GM23338 (cell line): ENCODE results near the gene POLR2H. TPM values are rescaled to one million over a fixed set of nuclear protein-coding genes. Genes with fewer than 3 reads are reported as not detected.

Source experiments
- ATAC-seq: fragments of 200-7000 bp; cut with Tn5 transposase; 3 replicates; pipeline ENCODE4 v1.9.1; 2020
- DNase-seq: peaks from one replicate; pipeline ENCODE4 v3.0.0-alpha.2; 2015; ENCODE audit warnings: low spot score
- H2AFZ ChIP-seq: fragments of 200-600 bp; sonication (generic); 2 replicates; pipeline ENCODE4 v1.8.0; 2016; ENCODE audit warnings: antibody characterized with exemption, mild to moderate bottlenecking, moderate library complexity
- H3F3A ChIP-seq: fragments of 200-600 bp; sonication (generic); replicated peaks from 2 replicates; pipeline ENCODE4 v1.8.0; 2017; ENCODE audit warnings: antibody characterized with exemption, mixed run types, low read depth
- H3K27ac ChIP-seq: fragments of 200-600 bp; sonication (generic); 2 replicates; pipeline ENCODE4 v1.6.1; 2016; ENCODE audit warnings: low read depth
- H3K27me3 ChIP-seq: fragments of 200-600 bp; sonication (generic); 2 replicates; pipeline ENCODE4 v1.8.0; 2016; ENCODE audit warnings: mild to moderate bottlenecking, mixed run types, moderate library complexity; ENCODE audit not compliant: insufficient read depth
- H3K36me3 ChIP-seq: fragments of 200-600 bp; sonication (generic); 2 replicates; pipeline ENCODE4 v1.8.0; 2016; ENCODE audit warnings: mild to moderate bottlenecking; ENCODE audit not compliant: insufficient read depth
- H3K4me1 ChIP-seq: fragments of 200-600 bp; sonication (generic); 2 replicates; pipeline ENCODE4 v1.8.0; 2016; ENCODE audit warnings: mild to moderate bottlenecking, moderate library complexity; ENCODE audit not compliant: insufficient read depth
- H3K4me2 ChIP-seq: fragments of 200-600 bp; sonication (generic); 2 replicates; pipeline ENCODE4 v1.7.1; 2017; ENCODE audit warnings: mixed run types
- H3K4me3 ChIP-seq: fragments of 200-600 bp; sonication (generic); 2 replicates; pipeline ENCODE4 v1.6.1; 2016; ENCODE audit warnings: mixed run types
- H3K79me2 ChIP-seq: fragments of 200-600 bp; sonication (generic); replicated peaks from 2 replicates; pipeline ENCODE4 v1.8.0; 2017; ENCODE audit warnings: mild to moderate bottlenecking; ENCODE audit not compliant: insufficient read depth
- H3K9me2 ChIP-seq: fragments of 200-600 bp; sonication (generic); 2 replicates; pipeline ENCODE4 v1.8.0; 2017; ENCODE audit not compliant: insufficient read depth
- H4K20me1 ChIP-seq: fragments of 200-600 bp; sonication (generic); replicated peaks from 2 replicates; pipeline ENCODE4 v1.8.0; 2017; ENCODE audit warnings: mild to moderate bottlenecking; ENCODE audit not compliant: insufficient read depth
- H3K27ac Mint-ChIP-seq: 2 replicates; pipeline ENCODE4 v1.8.0; 2020; ENCODE audit warnings: inconsistent platforms, mild to moderate bottlenecking, moderate library complexity, mixed read lengths
- H3K27me3 Mint-ChIP-seq: 3 replicates; pipeline ENCODE4 v1.8.0; 2022; ENCODE audit warnings: low read depth, mild to moderate bottlenecking, moderate library complexity, mixed read lengths, inconsistent platforms; ENCODE audit not compliant: insufficient read depth, poor library complexity
- H3K36me3 Mint-ChIP-seq: 3 replicates; pipeline ENCODE4 v1.8.0; 2021; ENCODE audit warnings: low read depth, mild to moderate bottlenecking, inconsistent platforms, moderate library complexity, mixed read lengths
- H3K4me1 Mint-ChIP-seq: 3 replicates; pipeline ENCODE4 v1.8.0; 2020; ENCODE audit warnings: mild to moderate bottlenecking, inconsistent platforms, mixed read lengths
- H3K4me3 Mint-ChIP-seq: 3 replicates; pipeline ENCODE4 v1.8.0; 2021; ENCODE audit warnings: moderate library complexity, mild to moderate bottlenecking, inconsistent platforms, mixed read lengths
- H3K9me3 Mint-ChIP-seq: 3 replicates; pipeline ENCODE4 v1.8.0; 2020; ENCODE audit warnings: moderate library complexity, mild to moderate bottlenecking, inconsistent platforms, mixed read lengths
- CREB1 ChIP-seq: fragments of 250-450 bp; sonication (Bioruptor Pico); IDR thresholded peaks from 2 replicates; pipeline ENCODE4 v1.5.0; 2020; ENCODE audit warnings: low read depth, mild to moderate bottlenecking, moderate library complexity
- CTCF ChIP-seq, 2 experiments: fragments of 200-600 bp in 1 of 2; sonication (generic) in 1 of 2; conservative IDR thresholded peaks; 2 replicates each; pipeline versions ENCODE4 v1.5.1 to v1.6.1; 2016 to 2017; ENCODE audit warnings: antibody characterized with exemption in 2 of 2, low read depth in 2 of 2, mild to moderate bottlenecking in 2 of 2, moderate library complexity in 1 of 2
- EZH2 ChIP-seq: fragments of 200-600 bp; sonication (generic); IDR thresholded peaks from one replicate; pipeline ENCODE4 v1.8.0; 2017; ENCODE audit warnings: antibody characterized with exemption, mild to moderate bottlenecking, low read depth; ENCODE audit not compliant: unreplicated experiment
- EZH2phosphoT487 ChIP-seq: fragments of 200-600 bp; sonication (generic); IDR thresholded peaks from one replicate; pipeline ENCODE4 v1.8.1; 2018; ENCODE audit warnings: antibody characterized with exemption; ENCODE audit not compliant: unreplicated experiment
- JUNB ChIP-seq: IDR thresholded peaks from one replicate; pipeline ENCODE4 v1.6.1; 2016; ENCODE audit warnings: antibody characterized with exemption; ENCODE audit not compliant: unreplicated experiment
- NANOG ChIP-seq: IDR thresholded peaks from 2 replicates; pipeline ENCODE4 v1.6.1; 2016; ENCODE audit warnings: antibody characterized with exemption, borderline replicate concordance
- REST ChIP-seq: IDR thresholded peaks from one replicate; pipeline ENCODE4 v1.6.1; 2018; ENCODE audit warnings: antibody characterized with exemption; ENCODE audit not compliant: unreplicated experiment
- STAT1 ChIP-seq: IDR thresholded peaks from one replicate; pipeline ENCODE4 v1.6.1; 2016; ENCODE audit warnings: antibody characterized with exemption; ENCODE audit not compliant: unreplicated experiment
- ZNF114 ChIP-seq: fragments of 250-450 bp; sonication (Bioruptor Pico); IDR thresholded peaks from 2 replicates; pipeline ENCODE4 v1.5.0; 2020; ENCODE audit warnings: mild to moderate bottlenecking, moderate library complexity
- ZNF331 ChIP-seq: fragments of 250-450 bp; sonication (Bioruptor Pico); IDR thresholded peaks from 2 replicates; pipeline ENCODE4 v1.5.0; 2020; ENCODE audit warnings: low read depth, mild to moderate bottlenecking, moderate library complexity
- polyA plus RNA-seq: library from polyadenylated mRNA; unstranded; fragments of >200 nt; fragmentation: Nextera tagmentation; extraction: Ambion mirVana; gene quantifications from 2 replicates; pipeline ENCODE4 v1.2.1, GENCODE V29; 2016
- total RNA-seq: library from RNA; depleted of rRNA; stranded (reverse); fragments of >200 nt; shearing (Covaris generic); gene quantifications from 2 replicates; pipeline ENCODE4 v1.2.3, GENCODE V29; 2014

Gene POLR2H
- total and polyA plus RNA-seq, 2 experiments from 2014 or later, result 190 to 199 TPM

- Histone ChIP-seq H3K79me2 (no peaks in the 10 kb centered on the region), H3F3A (0 out of 2 replicates have a peak, but pooled peaks cover 4% of the 10 kb centered on the region), H3K4me1 (peaks cover 39% of the 10 kb centered on the region), H3K27ac (no peak overlapping the region), H3K36me3 (no peaks in the 10 kb centered on the region), H3K4me2 (peak overlapping the region; percentile 85; the same call in 1 of the 2 replicates), H3K9me2 (no peaks in the 10 kb centered on the region), H2AFZ (peak overlapping the region; percentile 63; the same call in 1 of the 2 replicates), H3K4me3 (no peak overlapping the region), H3K27me3 (peaks cover 44% of the 10 kb centered on the region), H4K20me1 (no peaks in the 10 kb centered on the region)
- Mint-ChIP-seq H3K9me3 (no peaks in the 10 kb centered on the region), H3K27me3 (peaks cover 50% of the 10 kb centered on the region), H3K4me1 (peaks cover 44% of the 10 kb centered on the region), H3K27ac (no peak overlapping the region), H3K36me3 (no peaks in the 10 kb centered on the region), H3K4me3 (peak overlapping the region; percentile 52; the same call in 2 of the 3 replicates)
- TF ChIP-seq REST (no peak), NANOG (no peak), EZH2phosphoT487 (no peak), CREB1 (no peak), EZH2 (no peak), ZNF331 (no peak), JUNB (no peak), ZNF114 (CRISPR knock-in tag) (no peak), STAT1 (no peak)
- ATAC-seq (no peak), DNase-seq (no peak)
Observed at GRCh38 chr3:184377374-184377773, 15.9 kb downstream of the POLR2H start.

- no peaks in the 10 kb centered on the region for H3K9me3 Mint-ChIP-seq
- Histone ChIP-seq H3K27me3 (peaks cover 50% of the 10 kb centered on the region), H3K4me2 (peak within 1 kb of the TSS; percentile 85), H3K9me2 (no peaks in the 10 kb centered on the region), H2AFZ (peak within 1 kb of the TSS; percentile 78), H3K4me3 (peak within 1 kb of the TSS; percentile 54), H3K36me3 (no peaks in the 10 kb centered on the region), H3K27ac (no peak within 1 kb of the TSS), H3K4me1 (peaks cover 39% of the 10 kb centered on the region), H3F3A (0 out of 2 replicates have a peak, but pooled peaks cover 4% of the 10 kb centered on the region), H4K20me1 (no peaks in the 10 kb centered on the region), H3K79me2 (no peaks in the 10 kb centered on the region)
- peaks cover 52% of the 10 kb centered on the region for H3K27me3 Mint-ChIP-seq
- no peak within 1 kb of the TSS for H3K27ac Mint-ChIP-seq
- peak; percentile 41 for ATAC-seq
- no peaks in the 10 kb centered on the region for H3K36me3 Mint-ChIP-seq
- H3K4me3 Mint-ChIP-seq, result peak within 1 kb of the TSS; percentile 75
- TF ChIP-seq CTCF (conservative IDR thresholded peaks at IDR 0.05; ENCODE audit: low read depth in 2 of 2) (no peak), CREB1 (0 out of 2 replicates have a peak, but pooled peaks have one; percentile 4)
- peaks cover 42% of the 10 kb centered on the region for H3K4me1 Mint-ChIP-seq
- DNase-seq, result peak; percentile 52
Observed at GRCh38 chr3:184377882-184378445, 16.5 kb downstream of the POLR2H start, which contains the start of gene THPO. THPO (minus strand) TSS chr3:184378207; CDS start chr3:184376259, 1,948 bp downstream.
